ENCODE measurements around the gene PLEKHA5. TPM values are rescaled to one million over a fixed set of nuclear protein-coding genes. Genes with fewer than 3 reads are reported as not detected.

Gene PLEKHA5
- total and polyA plus RNA-seq, 2 experiments from 2014 or later = 82.8 to 112 TPM

GRCh38 chr12:19183121-19183838, 53.7 kb downstream of the PLEKHA5 start:
- Histone ChIP-seq H4K20me1 (replicated peaks; ENCODE audit: insufficient read depth) (no peaks in the 10 kb centered on the region), H3F3A (replicated peaks; ENCODE audit: low read depth) (no peaks in the 10 kb centered on the region), H2AFZ (no peak overlapping the region), H3K4me2 (no peak overlapping the region), H3K9me2 (ENCODE audit: insufficient read depth) (no peaks in the 10 kb centered on the region), H3K27me3 (ENCODE audit: insufficient read depth) (no peaks in the 10 kb centered on the region), H3K36me3 (ENCODE audit: insufficient read depth) (no peaks in the 10 kb centered on the region), H3K27ac (ENCODE audit: low read depth) (peak overlapping the region; percentile 89; the same call in 1 of the 2 replicates), H3K4me3 (no peak overlapping the region), H3K79me2 (replicated peaks; ENCODE audit: insufficient read depth) (peaks cover 93% of the 10 kb centered on the region), H3K4me1 (ENCODE audit: insufficient read depth) (peaks cover 46% of the 10 kb centered on the region)
- Mint-ChIP-seq H3K9me3 (no peaks in the 10 kb centered on the region), H3K4me1 (peaks cover 51% of the 10 kb centered on the region), H3K27ac (peak overlapping the region; percentile 82; the same call in 1 of the 2 replicates), H3K27me3 (ENCODE audit: insufficient read depth, low read depth, poor library complexity) (peaks cover 7% of the 10 kb centered on the region), H3K4me3 (no peak overlapping the region), H3K36me3 (ENCODE audit: low read depth) (peaks cover 8% of the 10 kb centered on the region; the same call in 2 of the 3 replicates)
- TF ChIP-seq STAT1 (IDR thresholded peaks at IDR 0.05; ENCODE audit: unreplicated experiment) (no peak), JUNB (IDR thresholded peaks at IDR 0.05; ENCODE audit: unreplicated experiment) (no peak), ZNF331 (CRISPR knock-in tag; IDR thresholded peaks at IDR 0.05; ENCODE audit: low read depth) (no peak), ETS1 (IDR thresholded peaks at IDR 0.05) (no peak), ZNF462 (CRISPR knock-in tag; IDR thresholded peaks at IDR 0.05) (no peak), NANOG (IDR thresholded peaks at IDR 0.05; ENCODE audit: borderline replicate concordance) (no peak), CREB1 (CRISPR knock-in tag; IDR thresholded peaks at IDR 0.05; ENCODE audit: low read depth) (no peak), CTCF (conservative IDR thresholded peaks at IDR 0.05; ENCODE audit: low read depth in 2 of 2) (peak; percentile 27 to 33)
- ATAC-seq (no peak), DNase-seq (ENCODE audit: low spot score) (peak; percentile 63)

Data from GM23338 (cell line).